Memory B cell (primary cell): ENCODE results near the gene KLHL24.
"Not testable (repeated sequence)": the region's sequence is repeated elsewhere in the genome, so short reads cannot be mapped to it uniquely, and the experiment has no call there.

ENCODE experiments used
- ATAC-seq: fragments of 150-1000 bp; cut with Tn5 transposase; 2 replicates; pipeline ENCODE4 v1.10.0; 2021; ENCODE audit warnings: low read depth, mild to moderate bottlenecking, moderate library complexity
- DNase-seq, 2 donors: peaks; one replicate each; pipeline ENCODE4 v3.0.0; 2022; ENCODE audit warnings: low spot score in 2 of 2
- H3K27ac Mint-ChIP-seq: one replicate; pipeline ENCODE4 v1.8.0; 2022; ENCODE audit warnings: mild to moderate bottlenecking, moderate library complexity, mixed read lengths
- H3K27me3 Mint-ChIP-seq: one replicate; pipeline ENCODE4 v1.8.0; 2022; ENCODE audit warnings: mixed read lengths
- H3K36me3 Mint-ChIP-seq: one replicate; pipeline ENCODE4 v1.8.0; 2022; ENCODE audit warnings: mild to moderate bottlenecking, mixed read lengths
- H3K4me1 Mint-ChIP-seq: one replicate; pipeline ENCODE4 v1.8.0; 2022; ENCODE audit warnings: mixed read lengths
- H3K4me3 Mint-ChIP-seq: one replicate; pipeline ENCODE4 v1.8.0; 2022; ENCODE audit warnings: mild to moderate bottlenecking, moderate library complexity, mixed read lengths
- H3K9me3 Mint-ChIP-seq: one replicate; pipeline ENCODE4 v1.8.0; 2022; ENCODE audit warnings: mixed read lengths

Gene KLHL24

GRCh38 chr3:183641882-183642281 is 6.5 kb downstream of the KLHL24 start:
- H3K4me3 Mint-ChIP-seq = no peak overlapping the region
- H3K4me1 Mint-ChIP-seq = peaks cover 21% of the 10 kb centered on the region
- no peaks in the 10 kb centered on the region for H3K27me3 Mint-ChIP-seq
- no peak for ATAC-seq
- peaks cover 21% of the 10 kb centered on the region for H3K36me3 Mint-ChIP-seq
- no peaks in the 10 kb centered on the region for H3K9me3 Mint-ChIP-seq
- H3K27ac Mint-ChIP-seq = no peak overlapping the region
- DNase-seq = no peak

- H3K36me3 Mint-ChIP-seq = peaks cover 30% of the 10 kb centered on the region
Measured at GRCh38 chr3:183644244-183644643, 8.8 kb downstream of the KLHL24 start.

GRCh38 chr3:183645254-183645653 is 9.8 kb downstream of the KLHL24 start:
- DNase-seq (no peak), ATAC-seq (no peak)
- Mint-ChIP-seq H3K4me1 (peaks cover 8% of the 10 kb centered on the region), H3K36me3 (peaks cover 37% of the 10 kb centered on the region), H3K27ac (no peak overlapping the region), H3K27me3 (no peaks in the 10 kb centered on the region), H3K4me3 (no peak overlapping the region), H3K9me3 (no peaks in the 10 kb centered on the region)

More at GRCh38 chr3:183644244-183644643, 8.8 kb downstream of the KLHL24 start:
- Mint-ChIP-seq H3K27ac (no peak overlapping the region), H3K27me3 (no peaks in the 10 kb centered on the region), H3K9me3 (no peaks in the 10 kb centered on the region), H3K4me1 (peaks cover 8% of the 10 kb centered on the region), H3K4me3 (no peak overlapping the region)
- ATAC-seq (no peak), DNase-seq (no peak)

- Mint-ChIP-seq H3K27ac (no peak overlapping the region), H3K4me3 (no peak overlapping the region), H3K27me3 (no peaks in the 10 kb centered on the region), H3K36me3 (peaks cover 47% of the 10 kb centered on the region), H3K4me1 (no peaks in the 10 kb centered on the region), H3K9me3 (peaks cover 9% of the 10 kb centered on the region)
- ATAC-seq (no peak), DNase-seq (no peak)
Measured at GRCh38 chr3:183650554-183650953, 15.1 kb downstream of the KLHL24 start.

- peaks cover 46% of the 10 kb centered on the region for H3K36me3 Mint-ChIP-seq
- peaks cover 5% of the 10 kb centered on the region for H3K4me1 Mint-ChIP-seq
- H3K9me3 Mint-ChIP-seq = peaks cover 12% of the 10 kb centered on the region
- ATAC-seq (no peak), DNase-seq (no peak)
- no peaks in the 10 kb centered on the region for H3K27me3 Mint-ChIP-seq
- H3K27ac Mint-ChIP-seq = no peak overlapping the region
- H3K4me3 Mint-ChIP-seq = no peak overlapping the region
Measured at GRCh38 chr3:183653209-183654064, 18.0 kb downstream of the KLHL24 start.

GRCh38 chr3:183654727-183655126 is 19.3 kb downstream of the KLHL24 start:
- DNase-seq (no peak), ATAC-seq (no peak)
- H3K4me3 Mint-ChIP-seq = no peak overlapping the region
- peaks cover 8% of the 10 kb centered on the region for H3K4me1 Mint-ChIP-seq
- H3K27me3 Mint-ChIP-seq = no peaks in the 10 kb centered on the region
- H3K27ac Mint-ChIP-seq = no peak overlapping the region
- H3K9me3 Mint-ChIP-seq = peaks cover 12% of the 10 kb centered on the region
- peaks cover 51% of the 10 kb centered on the region for H3K36me3 Mint-ChIP-seq

- ATAC-seq (no peak), DNase-seq (no peak)
- Mint-ChIP-seq H3K9me3 (no peaks in the 10 kb centered on the region), H3K4me1 (peaks cover 9% of the 10 kb centered on the region), H3K27ac (no peak overlapping the region), H3K36me3 (peaks cover 30% of the 10 kb centered on the region), H3K27me3 (no peaks in the 10 kb centered on the region), H3K4me3 (no peak overlapping the region)
Measured at GRCh38 chr3:183662099-183662498, 26.7 kb downstream of the KLHL24 start.

- no peaks in the 10 kb centered on the region for H3K27me3 Mint-ChIP-seq
Measured at GRCh38 chr3:183664913-183665381, 29.5 kb downstream of the KLHL24 start.

GRCh38 chr3:183680061-183680460 is 44.6 kb downstream of the KLHL24 start:
- H3K4me1 Mint-ChIP-seq = no peaks in the 10 kb centered on the region

More at GRCh38 chr3:183664913-183665381, 29.5 kb downstream of the KLHL24 start:
- Mint-ChIP-seq H3K4me1 (peaks cover 7% of the 10 kb centered on the region), H3K27ac (no peak overlapping the region), H3K36me3 (peaks cover 28% of the 10 kb centered on the region), H3K4me3 (no peak overlapping the region), H3K9me3 (no peaks in the 10 kb centered on the region)
- ATAC-seq = no peak
- DNase-seq = no peak

GRCh38 chr3:183687705-183688104 is 52.3 kb downstream of the KLHL24 start:
- DNase-seq (no peak), ATAC-seq (no peak)
- Mint-ChIP-seq H3K36me3 (peaks cover under 1% of the 10 kb centered on the region), H3K4me1 (no peaks in the 10 kb centered on the region), H3K27me3 (no peaks in the 10 kb centered on the region), H3K4me3 (no peak overlapping the region), H3K27ac (no peak overlapping the region), H3K9me3 (no peaks in the 10 kb centered on the region)

More at GRCh38 chr3:183680061-183680460, 44.6 kb downstream of the KLHL24 start:
- no peak overlapping the region for H3K4me3 Mint-ChIP-seq
- H3K27me3 Mint-ChIP-seq = no peaks in the 10 kb centered on the region
- no peak overlapping the region for H3K27ac Mint-ChIP-seq
- ATAC-seq (no peak), DNase-seq (no peak)
- H3K9me3 Mint-ChIP-seq = no peaks in the 10 kb centered on the region
- peaks cover 16% of the 10 kb centered on the region for H3K36me3 Mint-ChIP-seq

GRCh38 chr3:183688874-183689273 is 53.5 kb downstream of the KLHL24 start:
- H3K9me3 Mint-ChIP-seq = no peaks in the 10 kb centered on the region
- no peaks in the 10 kb centered on the region for H3K4me1 Mint-ChIP-seq
- no peak overlapping the region for H3K4me3 Mint-ChIP-seq
- H3K36me3 Mint-ChIP-seq = no peaks in the 10 kb centered on the region
- H3K27ac Mint-ChIP-seq = no peak overlapping the region
- no peaks in the 10 kb centered on the region for H3K27me3 Mint-ChIP-seq
- DNase-seq (no peak), ATAC-seq (no peak)

GRCh38 chr3:183689621-183690020 is 54.2 kb downstream of the KLHL24 start:
- H3K9me3 Mint-ChIP-seq, DNase-seq, H3K27me3 Mint-ChIP-seq, H3K4me3 Mint-ChIP-seq, ATAC-seq, H3K27ac Mint-ChIP-seq, H3K4me1 Mint-ChIP-seq, H3K36me3 Mint-ChIP-seq: not testable (repeated sequence)

- no peak overlapping the region for H3K27ac Mint-ChIP-seq
- no peak for ATAC-seq
- no peaks in the 10 kb centered on the region for H3K9me3 Mint-ChIP-seq
- DNase-seq = no peak
- no peaks in the 10 kb centered on the region for H3K4me1 Mint-ChIP-seq
- H3K27me3 Mint-ChIP-seq = peaks cover 1% of the 10 kb centered on the region
- H3K36me3 Mint-ChIP-seq = no peaks in the 10 kb centered on the region
- no peak overlapping the region for H3K4me3 Mint-ChIP-seq
Measured at GRCh38 chr3:183690402-183690995, 55.1 kb downstream of the KLHL24 start.

GRCh38 chr3:183692436-183692835 is 57.0 kb downstream of the KLHL24 start:
- Mint-ChIP-seq H3K27ac (no peak overlapping the region), H3K27me3 (peaks cover 1% of the 10 kb centered on the region), H3K9me3 (no peaks in the 10 kb centered on the region), H3K4me1 (peaks cover 5% of the 10 kb centered on the region), H3K36me3 (no peaks in the 10 kb centered on the region), H3K4me3 (no peak overlapping the region)
- ATAC-seq (no peak), DNase-seq (no peak)
